HG03432 (cell line): ENCODE data around the gene ALS2.
"Not testable (repeated sequence)": the region's sequence is repeated elsewhere in the genome, so short reads cannot be mapped to it uniquely, and the experiment has no call there.

ENCODE experiments used
- ATAC-seq: cut with Tn5 transposase; IDR thresholded peaks from one replicate; pipeline ENCODE4 v1.9.1; 2021; ENCODE audit warnings: mild to moderate bottlenecking, moderate library complexity; ENCODE audit not compliant: unreplicated experiment

The ALS2 gene

DNA sequence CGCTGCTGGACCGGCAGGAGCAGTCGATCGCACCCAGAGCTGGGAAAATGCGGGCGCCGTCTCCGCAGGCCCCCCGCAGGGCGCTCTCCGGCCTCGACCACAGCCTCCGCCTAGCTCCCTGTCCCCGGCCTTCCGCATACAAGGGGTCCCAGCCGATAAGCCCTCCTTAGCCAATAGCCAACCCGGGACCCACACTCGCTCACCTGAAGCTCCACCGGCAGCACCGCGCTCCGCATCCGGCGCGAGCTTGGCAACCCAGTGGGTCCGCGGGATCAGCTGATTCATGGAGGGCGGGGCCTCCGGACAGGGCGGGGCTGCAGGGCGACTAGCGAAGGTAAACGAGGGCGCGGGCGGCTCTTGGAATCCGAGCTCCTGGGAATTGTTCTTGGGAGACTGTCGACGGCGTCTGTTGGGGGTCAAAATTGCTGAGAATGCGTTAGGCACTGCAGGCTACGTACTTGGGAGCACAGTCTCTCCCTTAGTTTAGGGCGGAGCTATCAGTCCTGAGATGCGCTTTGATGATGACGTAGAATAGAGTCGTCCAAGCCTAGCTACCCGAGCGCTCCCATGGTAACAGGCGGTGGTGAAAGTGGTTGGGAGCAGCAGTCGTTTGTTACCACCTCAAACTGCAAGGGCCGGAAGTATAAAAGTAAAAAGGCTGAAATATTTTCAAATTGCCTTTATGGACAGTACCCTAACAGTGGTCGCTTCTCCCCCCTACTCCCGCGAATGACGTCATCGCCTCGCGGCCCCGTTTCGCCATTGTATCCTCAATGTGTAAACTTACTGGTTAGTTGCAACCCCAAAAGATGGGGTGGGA is at the start of gene ALS2:
Gene ALS2 (minus strand): TSS at position 260 of the 820 bp plus-strand sequence. CDS start 12,048 bp downstream, outside the sequence.
- ATAC-seq: peak; percentile 95

DNA sequence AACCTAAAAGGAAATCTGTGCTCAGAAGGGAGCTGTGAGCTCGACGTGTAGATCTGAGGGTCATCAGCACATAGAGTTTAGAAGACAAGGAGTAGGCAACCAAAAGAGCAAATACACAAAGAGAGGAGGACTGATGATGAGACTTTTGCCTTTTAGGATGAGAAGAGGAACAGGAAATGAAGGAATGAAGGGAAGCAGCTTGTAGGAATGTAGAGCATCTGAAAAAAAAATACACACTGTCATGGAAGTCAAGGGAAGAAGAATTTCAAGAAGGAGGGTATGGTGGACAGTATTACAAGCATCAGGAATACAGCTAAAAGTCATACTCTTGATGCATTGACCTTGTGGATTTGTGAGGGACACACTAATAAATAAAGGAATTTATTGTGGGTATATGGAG is 47.5 kb upstream of the ALS2 start:
- no peak for ATAC-seq

DNA sequence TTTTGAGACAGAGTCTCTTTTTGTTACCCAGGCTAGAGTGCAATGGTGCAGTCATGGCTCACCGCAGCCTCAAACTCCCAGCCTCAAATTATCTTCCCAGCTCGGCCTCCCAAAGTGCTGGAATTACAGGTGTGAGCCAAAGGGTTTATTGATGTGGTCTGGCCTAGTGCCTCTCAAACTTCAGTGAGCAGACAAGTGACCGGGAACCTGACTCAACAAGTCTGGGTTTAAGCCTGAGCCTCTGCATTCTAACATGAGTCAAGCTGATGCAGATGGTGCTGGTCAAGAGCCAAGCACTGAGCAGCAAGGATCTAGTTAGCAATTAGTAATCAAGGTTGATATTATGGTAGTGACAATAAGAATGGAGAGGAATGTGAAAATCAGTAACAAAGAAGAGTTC is 46.9 kb upstream of the ALS2 start:
- ATAC-seq: no peak

DNA sequence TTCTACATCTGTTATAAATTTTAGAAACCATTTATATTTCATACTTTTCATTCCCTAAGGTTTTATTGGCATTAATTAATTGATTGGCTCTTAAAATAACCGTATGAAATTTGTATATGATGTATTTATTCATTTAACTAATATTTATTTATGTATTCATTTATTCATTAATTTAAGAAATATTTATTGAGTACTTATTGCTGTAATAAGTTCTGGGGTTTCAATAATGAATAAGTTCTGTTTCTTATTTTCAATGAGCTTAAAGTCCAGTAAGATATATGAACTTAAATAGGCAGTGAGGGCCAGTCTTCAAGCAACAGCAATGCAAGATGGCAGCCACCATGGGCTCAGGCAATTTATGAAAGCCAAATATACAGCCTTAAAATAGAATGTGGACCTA is 43.5 kb upstream of the ALS2 start:
- ATAC-seq: no peak

DNA sequence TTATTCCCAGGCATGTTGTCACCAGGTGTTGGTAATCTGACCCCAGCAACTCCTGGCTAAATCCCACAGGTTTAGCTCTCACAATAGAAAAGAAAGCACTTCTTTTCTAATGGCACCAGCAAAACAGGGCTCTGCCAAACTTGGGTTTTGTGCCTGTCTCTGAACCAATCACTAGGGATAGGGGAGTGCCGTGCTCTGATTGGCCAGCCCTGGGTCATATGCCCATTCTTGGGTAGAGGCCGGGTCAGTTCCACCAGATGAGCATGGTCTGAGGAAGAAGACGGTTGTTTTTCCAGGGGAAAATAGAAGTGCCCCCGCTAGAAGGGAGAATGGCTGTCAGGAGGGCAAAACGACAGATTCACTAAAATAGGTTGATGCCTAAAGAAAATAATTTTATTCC is 40.3 kb upstream of the ALS2 start:
- no peak for ATAC-seq

DNA sequence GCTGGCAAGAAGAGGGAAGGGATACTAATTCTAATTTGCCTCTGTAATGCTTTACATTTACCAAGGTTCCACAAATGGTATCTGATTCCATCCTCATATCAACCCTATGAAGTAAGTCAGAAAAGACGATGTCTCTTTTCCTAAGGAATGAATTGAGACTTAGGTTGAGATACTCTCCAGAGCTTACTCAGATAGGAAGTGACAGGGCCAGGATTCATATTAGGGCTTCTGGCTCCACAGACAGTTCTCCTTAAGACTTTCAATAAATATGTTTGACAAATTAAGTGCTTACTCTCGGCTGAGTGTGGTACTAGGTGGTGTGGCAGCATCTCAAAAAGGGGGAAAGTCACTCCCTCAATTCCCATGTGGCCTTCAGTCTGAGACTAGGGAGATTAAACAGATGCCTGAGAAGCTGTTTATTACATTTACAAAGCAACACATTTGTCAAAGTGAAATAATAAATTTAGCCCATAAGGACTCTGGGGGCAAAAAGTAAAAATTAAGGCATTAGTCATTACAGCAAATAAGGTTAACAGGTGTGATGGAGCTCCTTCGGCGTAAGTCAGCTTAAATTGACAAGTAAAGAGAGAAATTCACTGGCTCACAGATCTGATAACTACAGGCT is 39.8 kb upstream of the ALS2 start:
- no peak for ATAC-seq

DNA sequence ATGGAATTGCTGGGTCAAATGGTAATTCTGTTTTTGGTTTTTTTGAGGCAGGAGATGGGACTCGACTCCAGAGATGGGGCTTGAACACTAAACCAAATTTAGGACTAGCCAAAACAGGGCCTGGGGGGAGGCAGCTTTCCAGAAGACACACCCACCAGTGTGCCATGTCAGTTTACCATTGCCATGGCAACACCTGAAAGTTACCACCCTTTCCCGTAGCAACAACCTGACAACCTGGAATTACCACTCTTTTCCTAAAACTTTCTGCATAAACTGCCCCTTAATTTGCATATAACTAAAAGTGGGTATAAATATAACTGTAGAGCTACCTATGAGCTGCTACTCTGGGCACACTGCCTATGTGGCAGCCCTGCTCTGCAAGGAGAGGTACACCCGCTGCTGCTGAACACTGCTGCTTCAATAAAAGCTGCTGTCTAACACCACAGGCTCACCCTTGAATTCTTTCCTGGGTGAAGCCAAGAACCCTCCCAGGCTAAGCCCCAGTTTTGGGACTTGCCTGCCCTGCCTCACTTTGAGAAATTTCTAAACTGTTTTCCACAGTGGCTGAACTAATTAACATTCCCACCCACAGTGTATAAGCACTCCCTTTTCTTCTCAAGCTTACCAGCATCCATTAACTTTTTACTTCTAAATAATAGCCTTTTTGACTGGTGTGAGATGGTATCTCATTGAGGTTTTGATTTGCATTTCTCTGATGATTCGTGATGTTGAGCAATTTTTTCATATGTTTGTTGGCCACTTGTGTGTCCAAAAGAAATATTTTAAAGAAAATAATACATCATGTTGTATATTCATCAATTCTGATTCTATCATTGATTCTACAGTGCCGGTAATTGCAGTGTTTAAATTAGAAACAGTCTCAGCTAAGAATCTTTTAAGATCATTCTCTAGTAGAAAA is 36.2 kb upstream of the ALS2 start:
- ATAC-seq: no peak

DNA sequence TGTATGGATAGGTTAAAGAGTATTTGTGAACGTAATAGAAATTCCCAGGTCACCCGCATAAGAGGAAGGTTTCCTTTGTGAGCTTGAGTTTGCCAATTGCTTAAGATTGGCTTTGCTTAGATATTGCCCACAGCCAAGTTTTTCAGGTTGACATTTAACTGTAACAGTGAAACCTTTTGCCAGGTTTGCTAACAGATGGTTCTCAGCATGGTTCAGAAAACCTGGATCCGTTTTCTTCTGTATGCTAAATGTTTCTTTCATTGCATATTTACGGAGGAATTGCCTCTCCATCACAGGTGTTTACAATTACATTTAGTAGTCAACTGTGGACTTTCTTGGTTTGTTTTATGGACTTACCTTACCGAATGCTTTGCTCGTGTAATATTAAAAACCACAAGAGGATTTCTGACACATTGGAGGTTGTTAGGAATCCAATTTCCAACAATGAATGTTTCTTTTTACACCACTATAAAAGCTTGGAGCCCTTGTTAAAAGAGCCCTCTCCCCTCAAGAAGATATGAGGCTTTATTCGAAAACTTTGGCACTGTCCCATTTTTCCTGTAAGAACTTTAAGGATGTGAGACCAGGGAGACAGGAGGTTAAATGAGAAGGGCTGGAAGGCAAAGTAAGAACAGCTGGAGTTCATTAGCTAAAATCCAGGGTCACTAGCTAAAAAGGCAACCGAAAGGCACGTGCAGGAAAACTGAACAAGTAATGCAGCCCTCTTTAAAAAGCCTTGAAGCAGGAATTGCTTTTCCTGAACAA is 33.4 kb upstream of the ALS2 start:
- no peak for ATAC-seq

DNA sequence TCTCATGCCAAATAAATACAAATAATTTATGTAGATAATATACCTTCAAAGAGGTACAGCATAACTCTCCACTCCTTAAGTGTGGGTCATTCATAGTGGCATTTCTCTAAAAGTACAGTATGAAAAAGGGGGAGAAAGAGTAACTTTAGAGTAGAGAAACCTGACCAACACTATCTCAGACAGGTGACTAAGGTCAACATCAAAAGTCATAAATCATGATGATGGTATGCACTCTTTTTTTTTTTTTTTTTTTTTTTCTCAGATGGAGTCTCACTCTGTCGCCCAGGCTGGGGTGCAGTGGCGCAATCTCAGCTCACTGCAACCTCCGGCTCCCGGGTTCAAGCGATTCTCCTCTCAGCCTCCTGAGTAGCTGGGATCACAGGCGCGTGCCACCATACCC is 29.9 kb upstream of the ALS2 start:
- not testable (repeated sequence) for ATAC-seq

DNA sequence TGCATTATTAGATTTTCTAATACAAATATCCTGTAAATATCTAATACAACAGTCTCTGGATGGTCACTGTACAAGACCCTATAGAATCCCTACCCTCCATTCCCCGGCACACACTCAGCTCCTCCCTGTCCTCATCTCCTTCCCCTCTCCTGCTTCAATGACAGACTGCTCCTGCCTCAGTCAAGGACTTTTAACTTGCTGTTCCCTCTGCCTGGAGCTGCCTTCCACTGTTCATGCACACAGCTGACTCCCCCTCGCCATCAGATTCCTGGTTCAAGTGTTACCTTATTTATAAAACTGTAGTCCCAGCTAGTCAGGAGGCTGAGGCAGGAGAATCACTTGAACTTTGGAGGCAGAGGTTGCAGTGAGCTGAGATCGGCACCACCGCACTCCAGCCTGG is 28.9 kb upstream of the ALS2 start:
- no peak for ATAC-seq

DNA sequence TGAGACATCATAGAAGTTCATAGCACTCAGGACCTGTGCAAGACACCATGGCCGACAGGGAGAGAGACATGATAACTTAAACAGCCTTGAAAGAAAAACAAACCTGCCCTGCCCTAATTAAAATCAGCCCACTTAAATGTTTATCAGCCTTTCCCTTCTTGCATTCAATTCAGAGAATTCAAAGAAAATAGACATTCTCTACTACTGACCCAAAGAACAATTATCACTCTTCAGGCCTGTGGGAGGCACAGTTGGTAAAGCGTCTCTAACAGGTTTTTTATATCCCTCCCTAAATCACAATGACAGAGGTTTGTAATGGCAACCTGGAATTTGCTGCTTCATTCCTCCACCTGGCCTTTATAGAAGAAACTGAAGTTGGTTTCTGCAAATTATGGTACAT is 27.3 kb upstream of the ALS2 start:
- ATAC-seq: no peak

DNA sequence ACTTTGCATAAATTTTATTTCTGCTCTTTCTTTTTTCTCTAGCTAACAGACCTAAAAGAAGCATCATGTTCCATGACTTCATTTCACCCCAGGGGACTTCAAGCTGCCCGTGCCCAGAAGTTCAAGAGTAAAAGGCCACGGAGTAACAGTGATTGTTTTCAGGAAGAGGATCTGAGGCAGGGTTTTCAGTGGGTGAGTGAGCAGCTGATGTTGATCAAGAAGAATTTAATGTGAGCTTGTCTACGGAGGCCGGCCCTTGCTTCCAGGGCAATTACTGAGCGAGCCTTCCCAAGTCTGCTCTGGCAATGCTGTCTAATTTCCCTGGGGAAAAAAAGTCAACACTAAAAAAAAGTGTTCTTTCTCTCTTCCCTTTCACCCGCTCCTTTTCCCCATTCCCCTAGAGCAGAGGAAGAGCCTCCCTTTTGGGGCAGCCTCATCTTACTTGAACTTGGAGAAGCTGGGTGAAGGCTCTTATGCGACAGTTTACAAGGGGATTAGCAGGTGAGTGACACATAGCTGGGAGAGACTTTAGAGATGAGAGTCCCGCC is 26.8 kb upstream of the ALS2 start:
- ATAC-seq: no peak

DNA sequence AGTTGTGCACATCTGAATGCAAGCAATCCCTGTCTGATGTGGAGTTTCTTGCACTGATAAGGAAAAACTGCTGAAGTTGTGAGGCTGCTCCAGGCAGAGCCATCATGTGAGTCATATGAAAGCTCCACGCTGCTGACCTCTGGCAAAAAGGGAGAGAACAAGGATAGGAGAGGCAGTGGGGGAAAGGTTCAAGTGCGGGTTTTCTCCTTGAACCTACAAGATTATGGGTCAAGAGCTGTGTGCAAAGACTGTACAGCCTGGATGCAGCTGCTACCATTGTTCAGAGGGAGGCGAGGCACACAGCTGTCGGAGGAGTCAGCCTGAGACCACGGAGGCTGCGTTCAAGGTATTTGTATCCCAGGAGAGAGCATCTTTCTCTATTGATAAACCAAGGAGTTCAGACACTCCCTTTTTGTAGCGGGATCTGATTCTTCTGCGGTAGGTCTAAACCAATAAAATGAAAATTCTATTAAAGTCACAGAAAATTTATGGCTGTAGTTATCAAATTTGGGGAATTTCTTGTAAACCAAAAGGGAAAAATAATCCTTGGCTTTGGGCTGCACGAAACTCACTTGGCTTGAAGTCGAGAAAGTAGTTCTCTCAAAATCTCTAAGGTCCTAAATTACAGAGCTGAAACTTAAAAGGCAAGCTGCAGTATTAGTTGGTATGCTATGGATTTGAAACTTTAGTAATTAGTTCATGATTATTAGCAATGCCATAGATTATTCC is 25.9 kb upstream of the ALS2 start, which contains the start of gene CDK15:
Gene CDK15 (plus strand): TSS at position 96 of the 729 bp plus-strand sequence. CDS start 128 bp downstream, at position 224.
- no peak for ATAC-seq

DNA sequence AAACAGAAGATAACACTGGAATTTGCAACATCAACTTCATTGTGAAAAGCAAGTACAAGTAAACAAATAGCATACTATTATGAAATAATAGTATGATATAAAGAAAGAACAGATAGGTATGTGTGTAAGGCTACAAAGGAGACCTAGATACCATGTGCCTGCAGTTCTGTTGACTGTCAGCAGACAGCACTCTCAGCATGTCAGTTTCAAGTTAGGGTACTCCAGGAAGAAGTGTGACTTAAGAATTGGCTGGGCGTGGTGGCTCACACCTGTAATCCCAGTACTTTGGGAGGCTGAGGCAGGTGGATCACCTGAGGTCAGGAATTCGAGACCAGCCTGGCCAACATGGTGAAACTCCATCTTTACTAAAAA is 18.2 kb upstream of the ALS2 start:
- ATAC-seq: not testable (repeated sequence)

DNA sequence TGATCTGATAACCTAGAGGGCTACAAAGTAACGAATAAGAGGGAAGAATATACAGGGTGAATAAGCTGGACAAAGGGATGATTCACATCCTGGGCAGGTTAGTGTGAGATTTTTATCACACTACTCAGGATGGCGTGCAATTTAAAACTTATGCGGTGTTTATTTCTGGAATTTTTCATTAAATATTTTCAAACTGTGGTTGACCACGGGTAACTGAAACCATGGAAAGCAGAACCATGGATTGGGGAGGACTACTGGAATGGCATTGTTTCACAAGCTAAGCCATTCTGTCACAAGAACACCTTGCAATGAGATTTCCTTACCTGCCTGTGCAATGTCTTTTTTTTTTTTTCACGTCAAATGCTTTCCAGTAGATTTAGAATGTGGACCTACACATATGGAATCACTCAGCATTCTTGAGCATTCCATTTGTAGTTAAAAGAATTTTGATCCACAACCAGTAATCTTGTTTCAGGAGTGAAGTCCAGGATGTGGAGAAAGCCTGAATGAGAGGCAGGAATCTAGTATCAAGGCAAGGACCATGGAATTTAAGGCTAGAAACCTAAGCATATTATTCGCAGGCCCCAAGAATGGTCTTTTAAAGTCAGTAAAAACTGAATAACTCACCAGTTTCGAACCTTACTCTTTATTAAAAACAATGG is 17.6 kb upstream of the ALS2 start:
- ATAC-seq: no peak

DNA sequence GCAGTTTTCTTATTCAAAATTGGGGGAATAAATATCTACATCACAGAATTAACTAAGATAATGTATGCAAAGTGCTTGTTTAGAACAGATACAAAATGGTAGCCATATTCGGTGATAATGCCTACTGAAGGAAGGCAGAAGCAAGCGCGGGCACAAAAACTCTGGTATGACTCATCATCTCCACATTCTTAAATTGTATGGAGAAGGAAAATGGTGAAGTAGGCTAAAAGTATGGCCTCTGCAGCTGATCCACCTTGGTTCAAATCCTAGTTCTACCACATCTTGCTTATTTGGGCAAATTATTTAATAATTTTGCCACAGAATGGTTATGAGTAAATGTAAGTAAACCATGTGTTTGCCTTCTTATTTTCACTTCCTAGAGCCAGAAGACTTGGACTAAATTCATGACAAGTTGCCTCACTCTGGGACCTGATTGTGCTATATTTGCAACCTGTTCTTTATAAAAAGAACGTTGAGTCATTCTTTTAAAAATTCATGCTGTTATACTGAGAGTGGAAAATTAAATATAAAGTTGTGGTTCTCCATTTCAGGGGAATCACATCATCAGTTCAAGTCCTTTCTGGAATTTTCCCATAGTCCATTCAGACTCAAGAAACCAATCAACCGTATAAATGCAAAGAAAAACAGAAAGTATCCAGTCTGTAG is 16.6 kb upstream of the ALS2 start:
- no peak for ATAC-seq

DNA sequence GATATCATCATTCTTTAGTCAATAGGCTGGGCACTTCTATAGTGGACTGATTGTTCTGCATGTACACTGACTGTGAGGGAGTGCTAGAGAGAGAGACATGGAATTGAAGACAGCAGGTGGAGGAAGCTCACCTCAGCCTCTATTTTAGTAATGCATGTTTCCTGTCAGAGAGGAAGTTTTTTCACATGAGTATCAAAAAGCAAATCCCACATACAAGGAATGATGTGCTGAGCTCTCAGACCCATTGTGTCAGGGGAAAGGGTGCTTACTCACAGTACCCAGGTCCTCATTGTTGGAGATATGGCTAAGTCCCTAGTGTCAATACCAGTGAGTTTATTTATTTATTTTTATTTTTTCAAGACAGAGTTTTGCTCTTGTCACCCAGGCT is 15.7 kb upstream of the ALS2 start:
- no peak for ATAC-seq

DNA sequence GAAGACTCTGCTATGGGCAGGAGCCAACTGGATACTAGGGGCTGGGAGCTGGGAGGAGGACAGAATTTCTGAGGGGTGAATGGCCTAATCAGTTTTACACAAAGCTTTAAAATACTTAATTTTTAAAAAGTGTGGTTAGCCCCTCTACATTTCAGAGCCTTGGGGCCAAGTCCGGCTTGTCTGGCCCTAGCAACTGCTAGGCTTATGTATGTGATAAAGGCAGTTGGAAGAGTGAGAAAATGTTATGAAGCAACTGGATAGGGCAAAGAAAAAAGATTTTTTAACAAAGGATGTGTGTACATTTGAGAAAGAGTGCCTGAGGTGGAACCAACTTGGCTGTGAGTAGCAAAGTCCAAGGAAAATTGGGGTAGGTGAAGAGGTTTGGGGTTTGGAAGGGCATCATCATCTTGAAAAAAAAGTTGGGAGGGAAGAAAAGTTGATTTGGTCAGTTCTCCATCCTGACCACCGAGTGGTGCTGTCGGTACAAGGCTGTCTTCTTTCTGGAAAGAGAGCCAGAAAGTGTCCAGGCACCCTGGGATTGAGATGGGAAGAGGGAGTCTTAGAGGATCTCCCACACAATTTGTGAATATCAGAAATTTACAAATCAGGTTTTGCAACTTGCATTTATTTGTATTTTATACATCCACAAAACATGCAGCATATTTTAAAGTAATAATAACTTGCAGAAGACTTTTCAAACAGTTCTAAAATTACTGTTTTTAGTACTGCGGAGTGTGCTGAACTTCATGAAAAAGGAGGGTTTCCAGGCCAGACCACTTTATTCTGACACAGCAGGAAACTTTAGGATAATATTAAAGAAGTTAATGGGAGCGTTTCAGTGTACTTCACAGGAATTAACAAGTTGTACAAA is 15.1 kb upstream of the ALS2 start:
- ATAC-seq: no peak
